NOMO-1 treated with dmso at 0.1 percent for 144 hours (cell line): ENCODE data around the gene DENND6A.
"Not testable (repeated sequence)": the region's sequence is repeated elsewhere in the genome, so short reads cannot be mapped to it uniquely, and the experiment has no call there.

Experiments used
- DNase-seq: peaks from one replicate; lab custom pipeline; 2025; ENCODE audit not compliant: unreplicated experiment; lab: John Stamatoyannopoulos, UW

Gene DENND6A

DNA sequence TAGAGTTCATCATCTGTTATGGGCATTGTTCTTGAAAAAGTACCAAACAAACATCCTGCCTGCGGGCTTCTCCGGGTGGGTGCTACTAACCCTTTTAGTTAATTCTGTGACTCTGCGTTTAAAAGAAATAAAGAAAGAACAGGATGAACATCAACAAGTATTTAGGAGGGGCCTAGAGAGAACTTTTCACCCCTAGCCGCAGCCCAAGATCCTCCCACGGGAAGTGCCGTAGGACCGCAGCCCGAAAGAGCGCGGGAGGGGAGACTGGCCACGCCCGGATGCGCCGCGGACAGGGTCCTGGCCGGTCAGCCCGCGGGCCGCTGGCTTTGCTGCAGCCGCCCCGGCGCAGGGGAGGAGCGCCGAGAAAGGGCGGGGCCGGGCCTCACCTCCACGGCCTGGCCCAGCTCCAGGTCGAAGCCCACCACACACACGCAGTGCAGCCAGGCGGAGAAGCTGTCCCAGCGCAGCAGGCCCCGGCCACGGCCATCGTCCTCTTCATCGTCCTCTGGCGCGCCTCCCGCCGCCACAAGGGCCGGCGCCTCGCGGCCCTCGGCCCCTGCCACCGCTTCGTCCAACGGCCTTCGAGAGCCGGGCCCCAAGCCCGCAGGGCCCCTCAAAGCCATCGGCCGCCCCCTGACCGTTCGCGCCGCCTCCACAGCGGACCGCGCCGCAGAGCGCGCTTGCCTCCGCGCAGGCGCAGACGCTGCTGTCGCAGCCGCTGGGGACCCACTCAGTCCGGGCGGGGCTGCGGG, at the start of gene DENND6A:
Gene DENND6A, minus strand, starts transcription at position 682 of the 752 bp plus-strand sequence. Its CDS starts 59 bp downstream, at position 623.
- peak; percentile 89 for DNase-seq

GRCh38 chr3:57740027-57740426, 47.1 kb upstream of the DENND6A start:
- no peak for DNase-seq

- DNase-seq: no peak
Measured at GRCh38 chr3:57738391-57738790, 45.5 kb upstream of the DENND6A start.

DNA sequence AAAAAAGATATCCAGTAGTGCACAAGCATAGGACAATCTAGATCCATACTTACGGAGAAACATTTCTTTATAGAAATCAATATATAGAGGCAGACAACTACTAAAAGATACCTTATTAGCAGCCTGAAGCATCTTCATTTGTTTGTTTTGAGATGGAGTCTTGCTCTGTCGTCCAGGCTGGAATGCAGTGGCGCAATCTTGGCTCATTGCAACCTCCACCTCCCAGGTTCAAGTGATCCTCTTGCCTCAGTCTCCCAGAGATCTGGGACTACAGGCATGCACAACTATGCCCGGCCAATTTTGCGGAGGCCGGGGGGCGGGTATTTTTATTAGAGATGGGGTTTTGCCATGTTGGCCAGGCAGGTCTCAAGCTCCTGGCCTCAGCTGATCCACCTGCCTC, 45.0 kb upstream of the DENND6A start:
- no peak for DNase-seq

- DNase-seq: no peak
Measured at GRCh38 chr3:57735405-57735804, 42.5 kb upstream of the DENND6A start.

- DNase-seq: no peak
Measured at GRCh38 chr3:57733790-57734189, 40.9 kb upstream of the DENND6A start.

GRCh38 chr3:57731311-57731710, 38.4 kb upstream of the DENND6A start:
- no peak for DNase-seq

- DNase-seq: no peak
Measured at GRCh38 chr3:57730682-57731081, 37.8 kb upstream of the DENND6A start.

- DNase-seq: peak; percentile 14
Measured at GRCh38 chr3:57729334-57730045, 36.6 kb upstream of the DENND6A start.

- no peak for DNase-seq
Measured at GRCh38 chr3:57727106-57727505, 34.2 kb upstream of the DENND6A start.

- DNase-seq: no peak
Measured at GRCh38 chr3:57726397-57726796, 33.5 kb upstream of the DENND6A start.

- no peak for DNase-seq
Measured at GRCh38 chr3:57718118-57718517, 25.2 kb upstream of the DENND6A start.

DNA sequence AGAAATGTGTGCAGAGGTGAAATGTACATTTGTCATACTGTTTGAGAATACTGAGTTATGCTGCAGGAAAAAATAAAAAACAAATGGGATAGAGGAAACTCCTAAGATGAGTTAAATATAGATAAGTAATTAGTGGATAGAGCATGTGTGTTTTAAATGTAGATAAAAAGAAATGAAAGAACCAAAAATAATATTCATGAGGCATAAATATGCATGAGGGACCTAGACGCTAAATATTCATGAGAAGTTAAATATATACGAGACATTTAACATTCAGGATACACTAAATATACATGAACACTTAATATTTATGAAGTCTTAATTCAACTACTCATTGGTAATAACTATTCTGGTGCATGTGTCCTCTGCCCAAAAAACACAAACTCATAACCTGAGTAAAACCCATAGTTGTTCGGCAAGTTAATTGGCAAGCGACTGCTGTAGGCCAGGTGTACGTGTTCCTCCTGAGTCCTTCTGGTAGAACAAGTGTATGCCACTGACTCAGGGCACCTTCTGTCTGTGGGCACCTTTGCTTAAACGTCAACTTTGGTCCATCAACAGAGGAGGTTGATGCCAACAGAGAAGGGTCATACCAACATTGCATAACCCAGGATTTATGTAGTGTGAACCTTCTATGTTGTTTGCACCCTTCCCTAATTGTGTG, 24.5 kb upstream of the DENND6A start:
- DNase-seq: no peak

DNA sequence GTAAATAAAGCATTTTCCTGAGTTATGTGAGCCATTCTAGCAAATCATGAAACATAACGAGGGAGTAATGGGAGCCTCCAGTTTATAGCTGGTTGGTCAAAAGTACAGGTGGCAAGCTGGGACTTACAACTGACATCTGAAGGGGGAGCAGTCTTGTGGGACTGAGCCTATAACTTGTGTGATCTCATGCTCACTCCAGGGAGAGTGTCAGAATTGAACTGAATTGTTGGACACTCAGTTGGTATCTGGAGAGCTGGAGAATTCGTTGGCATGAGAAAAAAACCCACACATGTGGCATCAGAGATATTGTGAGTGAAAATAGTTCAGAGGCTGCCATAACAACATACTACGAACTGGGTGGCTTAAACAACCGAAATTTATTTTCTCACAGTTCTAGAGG, 22.8 kb upstream of the DENND6A start:
- DNase-seq: no peak

GRCh38 chr3:57709559-57709958, 16.7 kb upstream of the DENND6A start:
- DNase-seq: no peak

GRCh38 chr3:57709031-57709430, 16.2 kb upstream of the DENND6A start:
- DNase-seq: no peak

- DNase-seq: peak; percentile 23
Measured at GRCh38 chr3:57706462-57706861, 13.6 kb upstream of the DENND6A start.

- not testable (repeated sequence) for DNase-seq
Measured at GRCh38 chr3:57705351-57705750, 12.5 kb upstream of the DENND6A start.

DNA sequence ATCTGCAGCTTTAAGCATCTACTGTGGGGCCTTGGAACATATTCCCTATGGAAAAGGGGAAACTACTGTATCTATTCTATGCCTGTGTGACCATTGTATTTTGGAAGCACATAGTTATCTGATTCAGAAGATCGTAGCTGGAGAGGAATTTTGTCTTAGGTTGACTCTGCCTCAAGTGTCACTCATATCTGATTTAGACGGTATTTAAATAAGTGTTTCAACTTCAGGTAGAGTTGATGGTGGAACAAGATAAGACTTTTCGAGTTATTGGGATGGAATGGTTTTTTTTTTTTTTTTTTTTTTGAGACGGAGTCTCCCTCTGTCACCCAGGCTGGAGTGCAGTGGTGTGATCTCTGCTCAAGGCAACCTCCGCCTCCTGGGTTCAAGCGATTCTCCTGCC, 8.9 kb upstream of the DENND6A start:
- DNase-seq: no peak

- no peak for DNase-seq
Measured at GRCh38 chr3:57700737-57701136, 7.9 kb upstream of the DENND6A start.

GRCh38 chr3:57699591-57699990, 6.7 kb upstream of the DENND6A start:
- peak; percentile 21 for DNase-seq

DNA sequence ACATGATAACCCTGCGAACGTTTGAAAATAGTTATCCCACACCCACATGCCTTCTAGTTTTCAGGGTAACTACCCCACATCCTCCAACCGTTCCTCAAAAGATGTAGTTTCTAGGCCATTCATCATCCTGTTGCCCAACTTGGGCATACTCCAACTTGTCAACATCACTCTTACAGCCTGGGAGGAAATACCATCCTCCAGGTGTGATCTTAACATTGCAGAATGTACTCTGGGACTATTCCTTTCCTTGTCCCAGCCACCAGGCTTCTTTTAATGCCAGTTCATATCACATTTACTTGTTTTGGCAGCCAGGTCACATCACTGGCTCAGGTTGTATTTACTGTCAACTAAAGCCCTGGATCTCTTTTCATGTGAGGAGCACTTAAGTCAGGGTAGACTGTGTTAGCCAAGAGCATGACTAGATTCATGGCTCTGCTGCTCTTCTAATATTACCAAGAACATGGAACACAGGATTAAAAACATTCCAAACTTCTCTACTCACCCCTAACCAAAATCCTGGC, 4.0 kb upstream of the DENND6A start:
- DNase-seq: peak; percentile 62
